ENCODE measurements around the gene ZNRF1. TPM values are rescaled to one million over a fixed set of nuclear protein-coding genes. Genes with fewer than 3 reads are reported as not detected.

The ZNRF1 gene
- total RNA-seq, 1 donor from 2014 or later, result 115 TPM

- H3K4me1 Mint-ChIP-seq (ENCODE audit: unreplicated experiment), result no peaks in the 10 kb centered on the region
- H3K4me3 Mint-ChIP-seq (ENCODE audit: unreplicated experiment), result no peak overlapping the region
- H3K36me3 Mint-ChIP-seq (ENCODE audit: low read depth, unreplicated experiment), result peaks cover 35% of the 10 kb centered on the region
- no peak overlapping the region for H3K27ac Mint-ChIP-seq (ENCODE audit: unreplicated experiment)
- H3K27me3 Mint-ChIP-seq (ENCODE audit: unreplicated experiment), result no peaks in the 10 kb centered on the region
- TF ChIP-seq, protein P1, sequence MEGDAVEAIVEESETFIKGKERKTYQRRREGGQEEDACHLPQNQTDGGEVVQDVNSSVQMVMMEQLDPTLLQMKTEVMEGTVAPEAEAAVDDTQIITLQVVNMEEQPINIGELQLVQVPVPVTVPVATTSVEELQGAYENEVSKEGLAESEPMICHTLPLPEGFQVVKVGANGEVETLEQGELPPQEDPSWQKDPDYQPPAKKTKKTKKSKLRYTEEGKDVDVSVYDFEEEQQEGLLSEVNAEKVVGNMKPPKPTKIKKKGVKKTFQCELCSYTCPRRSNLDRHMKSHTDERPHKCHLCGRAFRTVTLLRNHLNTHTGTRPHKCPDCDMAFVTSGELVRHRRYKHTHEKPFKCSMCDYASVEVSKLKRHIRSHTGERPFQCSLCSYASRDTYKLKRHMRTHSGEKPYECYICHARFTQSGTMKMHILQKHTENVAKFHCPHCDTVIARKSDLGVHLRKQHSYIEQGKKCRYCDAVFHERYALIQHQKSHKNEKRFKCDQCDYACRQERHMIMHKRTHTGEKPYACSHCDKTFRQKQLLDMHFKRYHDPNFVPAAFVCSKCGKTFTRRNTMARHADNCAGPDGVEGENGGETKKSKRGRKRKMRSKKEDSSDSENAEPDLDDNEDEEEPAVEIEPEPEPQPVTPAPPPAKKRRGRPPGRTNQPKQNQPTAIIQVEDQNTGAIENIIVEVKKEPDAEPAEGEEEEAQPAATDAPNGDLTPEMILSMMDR (IDR thresholded peaks at IDR 0.05; ENCODE audit: unreplicated experiment), result no peak
- no peaks in the 10 kb centered on the region for H3K9me3 Mint-ChIP-seq (ENCODE audit: unreplicated experiment)
- DNase-seq (ENCODE audit: low spot score), result no peak
Measured at GRCh38 chr16:74954763-74955162, 44.1 kb upstream of the ZNRF1 start.

GRCh38 chr16:74973304-74973703 is 25.5 kb upstream of the ZNRF1 start:
- TF ChIP-seq, protein P1 (IDR thresholded peaks at IDR 0.05; ENCODE audit: unreplicated experiment), result no peak
- no peak for DNase-seq (ENCODE audit: low spot score)
- no peaks in the 10 kb centered on the region for H3K27me3 Mint-ChIP-seq (ENCODE audit: unreplicated experiment)
- no peak overlapping the region for H3K4me3 Mint-ChIP-seq (ENCODE audit: unreplicated experiment)
- no peaks in the 10 kb centered on the region for H3K9me3 Mint-ChIP-seq (ENCODE audit: unreplicated experiment)
- peaks cover 11% of the 10 kb centered on the region for H3K36me3 Mint-ChIP-seq (ENCODE audit: low read depth, unreplicated experiment)
- H3K27ac Mint-ChIP-seq (ENCODE audit: unreplicated experiment), result no peak overlapping the region
- no peaks in the 10 kb centered on the region for H3K4me1 Mint-ChIP-seq (ENCODE audit: unreplicated experiment)

DNA sequence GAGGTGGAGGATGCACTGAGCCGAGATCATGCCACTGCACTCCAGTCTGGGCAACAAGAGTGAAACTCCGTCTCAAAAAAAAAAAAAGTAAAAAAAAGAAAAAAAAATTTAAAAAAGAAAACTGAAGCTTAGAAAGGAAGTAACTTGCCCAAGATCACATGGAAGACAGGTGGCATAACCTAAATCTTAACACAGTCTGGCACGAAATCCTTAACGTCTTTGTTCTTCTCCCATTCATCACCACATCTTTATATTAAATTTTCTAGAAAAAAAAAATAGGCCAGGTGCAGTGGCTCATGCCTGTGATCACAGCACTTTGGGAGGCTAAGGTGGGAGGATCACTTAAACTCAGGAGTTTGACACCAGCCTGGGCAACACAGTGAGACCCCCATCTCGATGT is 23.2 kb upstream of the ZNRF1 start:
- H3K4me3 Mint-ChIP-seq (ENCODE audit: unreplicated experiment), result no peak overlapping the region
- no peak for DNase-seq (ENCODE audit: low spot score)
- no peaks in the 10 kb centered on the region for H3K27me3 Mint-ChIP-seq (ENCODE audit: unreplicated experiment)
- H3K9me3 Mint-ChIP-seq (ENCODE audit: unreplicated experiment), result no peaks in the 10 kb centered on the region
- no peaks in the 10 kb centered on the region for H3K4me1 Mint-ChIP-seq (ENCODE audit: unreplicated experiment)
- no peak overlapping the region for H3K27ac Mint-ChIP-seq (ENCODE audit: unreplicated experiment)
- H3K36me3 Mint-ChIP-seq (ENCODE audit: low read depth, unreplicated experiment), result peaks cover 17% of the 10 kb centered on the region
- TF ChIP-seq, protein P1 (IDR thresholded peaks at IDR 0.05; ENCODE audit: unreplicated experiment), result no peak

DNA sequence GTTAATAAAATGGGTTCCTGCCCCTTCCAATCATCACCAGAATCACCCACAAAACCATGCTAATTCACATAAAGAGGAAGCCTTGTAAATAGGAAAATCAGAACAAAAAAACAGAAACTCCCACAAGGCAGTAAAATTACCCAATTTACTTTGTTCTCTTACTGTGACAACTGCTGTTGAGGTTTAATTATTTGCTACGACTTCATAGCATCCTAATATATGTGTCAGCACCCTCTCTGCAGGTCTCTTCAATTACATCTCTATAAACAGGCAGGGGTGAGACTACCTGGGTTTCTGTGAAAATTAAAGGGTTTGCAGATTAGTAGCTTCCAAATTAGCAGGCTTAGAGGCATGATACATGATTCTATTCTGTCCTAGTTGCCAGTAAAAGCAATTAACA is 16.6 kb upstream of the ZNRF1 start:
- Mint-ChIP-seq H3K4me3 (ENCODE audit: unreplicated experiment) (no peak overlapping the region), H3K4me1 (ENCODE audit: unreplicated experiment) (no peaks in the 10 kb centered on the region), H3K9me3 (ENCODE audit: unreplicated experiment) (no peaks in the 10 kb centered on the region), H3K27me3 (ENCODE audit: unreplicated experiment) (peaks cover 3% of the 10 kb centered on the region), H3K36me3 (ENCODE audit: low read depth, unreplicated experiment) (peaks cover 13% of the 10 kb centered on the region), H3K27ac (ENCODE audit: unreplicated experiment) (no peak overlapping the region)
- no peak for DNase-seq (ENCODE audit: low spot score)
- TF ChIP-seq, protein P1 (IDR thresholded peaks at IDR 0.05; ENCODE audit: unreplicated experiment), result no peak

DNA sequence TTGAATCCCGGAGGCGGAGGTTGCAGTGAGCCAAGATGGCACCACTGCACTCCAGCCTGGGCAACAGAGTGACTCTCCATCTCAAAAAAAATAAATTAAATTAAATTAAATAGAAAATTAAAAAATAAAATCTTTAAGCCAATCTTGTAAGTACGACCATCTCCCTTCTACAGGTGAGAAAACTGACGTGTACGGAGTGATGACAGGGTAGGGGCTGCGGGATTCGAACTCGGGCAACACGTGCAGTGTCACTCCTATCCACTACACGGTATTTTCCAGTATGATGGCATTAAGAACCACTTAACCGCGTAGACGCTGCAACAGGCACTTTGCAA is 14.7 kb upstream of the ZNRF1 start:
- peak overlapping the region; percentile 96 for H3K4me3 Mint-ChIP-seq (ENCODE audit: unreplicated experiment)
- peaks cover 3% of the 10 kb centered on the region for H3K27me3 Mint-ChIP-seq (ENCODE audit: unreplicated experiment)
- TF ChIP-seq, protein P1 (IDR thresholded peaks at IDR 0.05; ENCODE audit: unreplicated experiment), result no peak
- DNase-seq (ENCODE audit: low spot score), result no peak
- H3K36me3 Mint-ChIP-seq (ENCODE audit: low read depth, unreplicated experiment), result no peaks in the 10 kb centered on the region
- no peaks in the 10 kb centered on the region for H3K4me1 Mint-ChIP-seq (ENCODE audit: unreplicated experiment)
- H3K9me3 Mint-ChIP-seq (ENCODE audit: unreplicated experiment), result no peaks in the 10 kb centered on the region
- H3K27ac Mint-ChIP-seq (ENCODE audit: unreplicated experiment), result no peak overlapping the region
